ES-I3 (cell line): ENCODE data around the gene UBE2M.
"Not testable (repeated sequence)": the region's sequence is repeated elsewhere in the genome, so short reads cannot be mapped to it uniquely, and the experiment has no call there.

Experiments
- H3K36me3 ChIP-seq: 2 replicates; pipeline ENCODE4 v1.6.1; 2013; ENCODE audit warnings: mild to moderate bottlenecking, low read length, control low read depth, moderate library complexity; ENCODE audit not compliant: insufficient read depth
- H3K4me1 ChIP-seq: 2 replicates; pipeline ENCODE4 v1.6.1; 2013; ENCODE audit warnings: mild to moderate bottlenecking, control low read depth, low read length; ENCODE audit not compliant: insufficient read depth
- H3K9ac ChIP-seq: 2 replicates; pipeline ENCODE4 v1.6.1; 2013; ENCODE audit warnings: low read depth, mild to moderate bottlenecking, low read length, moderate library complexity
- H3K9me3 ChIP-seq: 2 replicates; pipeline ENCODE4 v1.6.1; 2013; ENCODE audit warnings: mild to moderate bottlenecking, low read length, moderate library complexity; ENCODE audit not compliant: control insufficient read depth, insufficient read depth

UBE2M gene

GRCh38 chr19:58509731-58510083, 48.7 kb downstream of the UBE2M start:
- H3K9me3 ChIP-seq = no peaks in the 10 kb centered on the region
- no peak overlapping the region for H3K9ac ChIP-seq
- no peaks in the 10 kb centered on the region for H3K36me3 ChIP-seq
- H3K4me1 ChIP-seq = no peaks in the 10 kb centered on the region

- not testable (repeated sequence) for H3K9me3 ChIP-seq, H3K4me1 ChIP-seq, H3K9ac ChIP-seq, H3K36me3 ChIP-seq
Observed at GRCh38 chr19:58507602-58508223, 50.7 kb downstream of the UBE2M start.
